GM12873 (cell line): ENCODE data around the gene ANKRD34A.

ENCODE experiments used
- TF ChIP-seq, protein P1 (sequence below): IDR thresholded peaks from 2 replicates; pipeline ENCODE4 v1.5.1; 2012; ENCODE audit warnings: low read depth, mild to moderate bottlenecking, moderate library complexity, low read length, control low read depth; ENCODE audit not compliant: insufficient read depth; ENCODE audit errors: missing control alignments

Gene ANKRD34A

DNA sequence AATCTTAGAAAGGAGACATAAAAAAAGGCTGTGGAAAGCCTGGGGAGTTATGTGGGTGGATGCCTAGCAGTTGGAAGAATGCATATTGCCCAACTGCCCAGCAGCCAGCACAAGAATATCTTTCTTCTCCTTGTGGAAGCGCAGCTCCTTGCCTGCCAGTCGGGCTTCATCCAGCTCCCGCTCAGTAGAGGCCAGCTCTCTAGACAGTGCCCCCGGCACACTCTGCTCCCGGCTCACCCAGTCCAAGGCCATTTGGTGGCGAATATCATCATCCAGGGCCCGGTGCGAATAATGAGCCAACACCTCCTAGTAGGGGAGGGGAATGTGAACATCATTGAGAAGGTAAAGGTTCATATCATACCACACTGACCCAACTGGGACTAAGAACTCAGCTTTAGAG, 28.1 kb downstream of the ANKRD34A start:
- TF ChIP-seq, protein P1, sequence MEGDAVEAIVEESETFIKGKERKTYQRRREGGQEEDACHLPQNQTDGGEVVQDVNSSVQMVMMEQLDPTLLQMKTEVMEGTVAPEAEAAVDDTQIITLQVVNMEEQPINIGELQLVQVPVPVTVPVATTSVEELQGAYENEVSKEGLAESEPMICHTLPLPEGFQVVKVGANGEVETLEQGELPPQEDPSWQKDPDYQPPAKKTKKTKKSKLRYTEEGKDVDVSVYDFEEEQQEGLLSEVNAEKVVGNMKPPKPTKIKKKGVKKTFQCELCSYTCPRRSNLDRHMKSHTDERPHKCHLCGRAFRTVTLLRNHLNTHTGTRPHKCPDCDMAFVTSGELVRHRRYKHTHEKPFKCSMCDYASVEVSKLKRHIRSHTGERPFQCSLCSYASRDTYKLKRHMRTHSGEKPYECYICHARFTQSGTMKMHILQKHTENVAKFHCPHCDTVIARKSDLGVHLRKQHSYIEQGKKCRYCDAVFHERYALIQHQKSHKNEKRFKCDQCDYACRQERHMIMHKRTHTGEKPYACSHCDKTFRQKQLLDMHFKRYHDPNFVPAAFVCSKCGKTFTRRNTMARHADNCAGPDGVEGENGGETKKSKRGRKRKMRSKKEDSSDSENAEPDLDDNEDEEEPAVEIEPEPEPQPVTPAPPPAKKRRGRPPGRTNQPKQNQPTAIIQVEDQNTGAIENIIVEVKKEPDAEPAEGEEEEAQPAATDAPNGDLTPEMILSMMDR = no peak

DNA sequence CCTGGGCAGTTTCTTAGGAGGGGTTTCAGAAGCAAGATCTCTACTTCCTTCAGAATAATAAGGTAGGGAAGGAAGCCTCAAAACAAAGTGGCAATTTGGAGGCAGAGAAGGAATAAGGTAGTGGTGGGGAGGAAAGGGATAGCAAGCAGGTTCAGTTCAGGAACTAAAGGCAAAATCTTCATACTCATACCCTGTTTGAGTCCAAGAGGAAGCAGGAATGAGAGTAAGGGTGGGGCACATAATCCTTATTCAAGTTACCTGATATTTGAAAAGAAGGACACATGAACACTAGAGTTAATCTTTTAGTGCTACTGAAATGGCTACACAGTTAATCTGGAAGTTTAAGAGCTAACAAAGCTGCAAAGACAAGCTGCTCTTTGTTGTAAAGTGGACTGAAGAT, 28.7 kb downstream of the ANKRD34A start:
- TF ChIP-seq, protein P1 = no peak

- TF ChIP-seq, protein P1 = no peak
Observed at GRCh38 chr1:145927916-145928643, 36.3 kb downstream of the ANKRD34A start.

DNA sequence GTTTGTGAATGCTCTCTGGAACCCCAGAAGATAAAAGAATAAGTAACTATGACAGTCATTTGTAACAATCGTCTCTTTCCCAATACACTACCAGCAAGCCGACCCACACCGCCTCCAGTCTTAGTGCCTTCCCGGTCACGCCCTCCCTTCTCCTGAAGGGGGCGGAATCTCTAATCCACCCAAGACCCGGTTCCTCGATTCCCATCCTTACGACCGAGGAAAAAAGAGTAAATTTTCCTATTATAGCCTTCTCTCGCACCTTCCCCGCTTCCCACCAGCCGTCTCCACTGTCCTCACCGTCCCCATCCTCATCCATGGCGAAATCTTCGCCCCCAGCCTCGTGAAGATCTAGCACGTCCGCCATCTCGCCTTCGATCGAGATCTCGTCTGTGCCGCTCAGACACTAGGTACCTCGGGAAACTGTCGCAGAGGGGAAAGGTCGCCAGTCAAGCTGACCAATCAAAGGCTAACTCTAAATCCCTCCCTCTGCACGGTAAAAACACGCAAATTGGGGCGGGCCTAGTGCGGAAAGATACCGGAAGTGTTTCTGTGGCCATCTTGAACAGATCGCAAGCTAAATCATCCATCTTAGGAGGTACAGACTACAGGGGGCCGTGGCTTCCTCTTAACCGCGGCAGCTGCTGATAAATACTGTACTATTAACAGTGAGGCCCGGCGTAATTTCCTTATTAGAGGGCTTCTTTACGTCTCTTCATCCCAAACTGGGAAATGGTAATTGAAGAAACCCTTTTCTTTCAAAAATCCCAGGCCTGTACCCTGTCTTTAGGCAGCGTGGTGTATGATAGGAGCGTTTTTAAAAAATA, 37.1 kb downstream of the ANKRD34A start, which contains the start of gene RBM8A:
Gene RBM8A, minus strand, starts transcription at position 422 of the 824 bp plus-strand sequence. Its CDS starts 58 bp downstream, at position 364.
- TF ChIP-seq, protein P1 = peak; percentile 68

DNA sequence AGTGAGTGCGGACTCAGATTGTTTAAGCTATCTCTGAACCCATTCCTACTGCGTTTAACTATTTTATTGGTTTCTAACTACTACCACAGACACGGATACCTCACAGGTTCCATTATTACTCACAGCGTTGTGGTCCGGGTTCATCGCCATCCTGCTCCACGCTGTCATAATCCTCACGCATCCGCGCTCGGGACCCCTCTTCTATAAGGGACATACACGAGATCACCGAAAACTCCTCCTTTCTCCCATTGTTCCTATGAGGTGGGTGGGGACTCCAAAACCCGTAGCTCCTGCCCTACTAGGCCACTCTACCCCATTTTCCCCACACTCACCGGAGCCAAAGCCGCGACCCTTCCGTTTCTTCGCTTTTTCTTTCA, 37.7 kb downstream of the ANKRD34A start:
- TF ChIP-seq, protein P1 = no peak

- TF ChIP-seq, protein P1 = no peak
Observed at GRCh38 chr1:145922266-145922665, 42.1 kb downstream of the ANKRD34A start.
